NK-92 (cell line): ENCODE results near the gene FARSB.
"Not testable (repeated sequence)": the region's sequence is repeated elsewhere in the genome, so short reads cannot be mapped to it uniquely, and the experiment has no call there.

ENCODE experiments used
- DNase-seq: peaks from one replicate; lab custom pipeline; 2025; ENCODE audit not compliant: unreplicated experiment; lab: John Stamatoyannopoulos, UW

The FARSB gene

GRCh38 chr2:222609381-222609780 lies 46.5 kb downstream of the FARSB start:
- no peak for DNase-seq

- no peak for DNase-seq
These were observed 47.8 kb downstream of the FARSB start for GRCh38 chr2:222608081-222608480.

GRCh38 chr2:222606306-222606705 lies 49.6 kb downstream of the FARSB start:
- no peak for DNase-seq

- no peak for DNase-seq
These were observed 51.0 kb downstream of the FARSB start for GRCh38 chr2:222604749-222605515.

GRCh38 chr2:222603501-222603900 lies 52.4 kb downstream of the FARSB start:
- DNase-seq, result no peak

- no peak for DNase-seq
These were observed 57.3 kb downstream of the FARSB start for GRCh38 chr2:222598611-222599010.

- DNase-seq, result no peak
These were observed 60.3 kb downstream of the FARSB start for GRCh38 chr2:222595581-222595980.

GRCh38 chr2:222594679-222595078 lies 61.2 kb downstream of the FARSB start:
- no peak for DNase-seq

- DNase-seq, result no peak
These were observed 63.7 kb downstream of the FARSB start for GRCh38 chr2:222592176-222592575.

GRCh38 chr2:222591661-222592060 lies 64.2 kb downstream of the FARSB start:
- DNase-seq, result no peak

GRCh38 chr2:222584589-222584988 lies 71.3 kb downstream of the FARSB start:
- DNase-seq, result not testable (repeated sequence)

GRCh38 chr2:222582928-222583327 lies 73.0 kb downstream of the FARSB start:
- no peak for DNase-seq

GRCh38 chr2:222577341-222577740 lies 78.6 kb downstream of the FARSB start:
- no peak for DNase-seq

- DNase-seq, result no peak
These were observed 79.5 kb downstream of the FARSB start for GRCh38 chr2:222576171-222577081.

- no peak for DNase-seq
These were observed 80.3 kb downstream of the FARSB start for GRCh38 chr2:222575618-222576017.

GRCh38 chr2:222572751-222573174 lies 83.1 kb downstream of the FARSB start:
- DNase-seq, result no peak

GRCh38 chr2:222572264-222572721 lies 83.6 kb downstream of the FARSB start:
- no peak for DNase-seq

- no peak for DNase-seq
These were observed 86.1 kb downstream of the FARSB start for GRCh38 chr2:222569826-222570225.

- no peak for DNase-seq
These were observed 87.0 kb downstream of the FARSB start for GRCh38 chr2:222568865-222569264.

GRCh38 chr2:222566229-222566628 lies 89.7 kb downstream of the FARSB start:
- DNase-seq, result no peak

- no peak for DNase-seq
These were observed 92.0 kb downstream of the FARSB start for GRCh38 chr2:222563936-222564335.
